Glomerular endothelial cell (primary cell): ENCODE data around the gene DOLK. TPM values are rescaled to one million over a fixed set of nuclear protein-coding genes. Genes with fewer than 3 reads are reported as not detected.
"Not testable (repeated sequence)": the region's sequence is repeated elsewhere in the genome, so short reads cannot be mapped to it uniquely, and the experiment has no call there.

ENCODE experiments used
- DNase-seq: peaks from one replicate; pipeline ENCODE4 v3.0.0-alpha.2; 2011; ENCODE audit warnings: low read depth, low spot score; ENCODE audit errors: extremely low read depth
- total RNA-seq: library from RNA; depleted of rRNA; stranded (reverse); fragments of >200 nt; gene quantifications from 2 replicates; pipeline ENCODE4 v1.2.3, GENCODE V29; 2015

The DOLK gene
- 28.1 and 32.1 TPM in 2 replicates for total RNA-seq

GRCh38 chr9:128947527-128948301, at the start of gene DOLK, which contains the start of gene NUP188:
TSS of gene DOLK (minus strand) at chr9:128947603. CDS start at chr9:128947303, 300 bp downstream.
TSS of gene NUP188 (plus strand) at chr9:128947699. CDS start at chr9:128947720, 21 bp downstream.
- DNase-seq: no peak

GRCh38 chr9:128995791-128996190, 48.4 kb upstream of the DOLK start:
- DNase-seq: no peak

- DNase-seq: no peak
Measured at GRCh38 chr9:128992995-128993394, 45.6 kb upstream of the DOLK start.

- DNase-seq: no peak
Measured at GRCh38 chr9:128987805-128988204, 40.4 kb upstream of the DOLK start.

- no peak for DNase-seq
Measured at GRCh38 chr9:128986671-128987070, 39.3 kb upstream of the DOLK start.

- no peak for DNase-seq
Measured at GRCh38 chr9:128983536-128983935, 36.1 kb upstream of the DOLK start.

- no peak for DNase-seq
Measured at GRCh38 chr9:128979111-128979510, 31.7 kb upstream of the DOLK start.

GRCh38 chr9:128972956-128973355, 25.6 kb upstream of the DOLK start:
- DNase-seq: no peak

GRCh38 chr9:128969491-128969890, 22.1 kb upstream of the DOLK start:
- DNase-seq: no peak

GRCh38 chr9:128961403-128961802, 14.0 kb upstream of the DOLK start:
- not testable (repeated sequence) for DNase-seq

- no peak for DNase-seq
Measured at GRCh38 chr9:128947277-128947526, 201 bp downstream of the DOLK start.

GRCh38 chr9:128946571-128947276, 679 bp downstream of the DOLK start:
- no peak for DNase-seq

GRCh38 chr9:128945798-128946501, 1.5 kb downstream of the DOLK start:
- DNase-seq: no peak

GRCh38 chr9:128944966-128945365, 2.4 kb downstream of the DOLK start:
- not testable (repeated sequence) for DNase-seq

GRCh38 chr9:128943832-128944620, 3.4 kb downstream of the DOLK start:
- DNase-seq: no peak

- DNase-seq: no peak
Measured at GRCh38 chr9:128940946-128941755, 6.3 kb downstream of the DOLK start.

- no peak for DNase-seq
Measured at GRCh38 chr9:128940271-128940921, 7.0 kb downstream of the DOLK start.

GRCh38 chr9:128937310-128938165, 9.9 kb downstream of the DOLK start:
- no peak for DNase-seq
